ENCODE measurements around the gene FAM120A.

DNA sequence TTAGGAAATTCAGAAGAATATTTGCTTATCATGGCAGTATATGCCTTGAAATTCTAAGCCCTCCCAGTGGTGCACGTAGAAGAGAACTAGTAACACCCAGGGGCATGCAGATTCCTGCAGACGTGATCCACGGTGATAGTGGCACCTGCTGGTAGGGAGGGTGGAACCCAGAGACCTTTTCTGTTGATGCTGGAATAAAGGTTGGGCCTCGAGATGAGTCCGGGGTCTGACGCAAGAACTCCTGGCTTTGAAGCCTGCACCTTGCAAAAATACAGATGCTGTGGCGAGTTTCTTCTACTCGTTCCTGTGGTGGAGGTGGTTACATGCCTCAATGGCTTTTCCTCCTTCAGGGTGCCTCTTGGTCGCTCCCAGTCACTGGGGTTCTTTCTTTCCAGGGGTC is 85.4 kb downstream of the FAM120A start:
- no peak for TF ChIP-seq CTCF (IDR thresholded peaks at IDR 0.05; ENCODE audit: insufficient read depth, low read depth, low read length)
- no peak for TF ChIP-seq EZH2 (IDR thresholded peaks at IDR 0.05; ENCODE audit: insufficient read depth, low read length)
